Colon (tissue), 2 donors: Measurements from ENCODE around the gene TRIM2.

Experiments used
- FAIRE-seq: peaks from 2 replicates; lab custom pipeline; 2012; peaks lifted over from hg19 to GRCh38; lab: Jason Lieb, UNC
- donor health status: control.
- donor health status: control.

Gene TRIM2

DNA sequence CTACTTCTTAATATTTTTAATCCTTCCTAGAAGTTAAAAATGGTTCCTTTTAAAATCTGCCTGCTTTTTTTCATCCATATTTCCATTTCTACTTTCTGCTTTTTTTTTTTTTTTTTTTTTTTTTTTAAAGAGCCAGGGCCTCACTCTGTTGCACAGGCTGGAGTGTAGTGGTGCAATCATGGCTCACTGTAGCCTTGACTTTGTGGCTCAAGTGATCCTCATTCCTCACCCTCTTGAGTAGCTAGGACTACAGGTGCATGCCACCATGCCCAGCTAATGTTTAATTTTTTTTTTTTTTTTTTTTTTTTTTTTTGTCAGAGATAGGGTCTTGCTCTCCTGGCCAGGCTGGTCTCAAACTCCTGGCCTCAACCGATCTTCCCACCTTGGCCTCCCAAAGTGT is 179.9 kb downstream of the TRIM2 start:
- no peak for FAIRE-seq

DNA sequence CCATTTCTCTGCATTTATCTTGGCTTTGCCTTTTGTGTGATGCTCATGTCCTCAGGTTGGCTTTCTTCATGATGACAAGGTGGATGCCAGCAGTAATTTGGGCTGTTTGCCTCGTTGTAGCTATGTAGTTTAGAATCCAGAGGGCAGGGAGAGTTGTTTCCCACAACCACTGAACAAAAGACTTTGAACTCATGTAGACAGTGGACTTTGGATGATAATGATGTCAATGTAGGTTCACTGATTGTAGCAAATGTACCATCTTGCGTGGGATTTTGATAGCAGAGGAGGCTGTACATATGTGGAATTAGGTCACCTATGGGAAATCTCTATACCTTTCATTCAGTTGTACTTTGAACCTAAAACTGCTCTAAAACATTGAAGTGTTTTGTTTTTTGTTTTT is 181.5 kb downstream of the TRIM2 start:
- no peak for FAIRE-seq

DNA sequence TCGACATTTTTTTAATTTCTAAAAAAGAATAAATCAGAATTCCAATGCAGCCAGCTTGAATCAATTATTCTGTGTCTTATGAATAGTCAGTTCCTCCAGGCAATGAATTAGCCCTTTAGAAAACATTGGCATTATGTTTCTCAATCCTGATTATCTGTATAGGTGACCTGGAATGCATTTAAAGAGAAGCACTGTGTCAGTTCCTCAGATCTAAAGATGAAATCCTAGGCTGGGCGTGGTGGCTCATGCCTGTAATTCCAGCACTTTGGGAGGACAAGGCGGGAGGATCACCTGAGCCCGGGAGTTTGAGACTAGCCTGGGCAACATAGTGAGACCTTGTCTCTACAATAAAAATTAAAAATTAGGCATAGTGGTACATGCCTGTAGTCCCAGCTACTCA is 183.7 kb downstream of the TRIM2 start:
- FAIRE-seq: no peak
